EL (cell line): Measurements from ENCODE around the gene PODNL1.
"Not testable (repeated sequence)": the region's sequence is repeated elsewhere in the genome, so short reads cannot be mapped to it uniquely, and the experiment has no call there.

Experiments
- DNase-seq: peaks from one replicate; pipeline ENCODE4 v3.0.0-alpha.2; 2016

Gene PODNL1, protein sequence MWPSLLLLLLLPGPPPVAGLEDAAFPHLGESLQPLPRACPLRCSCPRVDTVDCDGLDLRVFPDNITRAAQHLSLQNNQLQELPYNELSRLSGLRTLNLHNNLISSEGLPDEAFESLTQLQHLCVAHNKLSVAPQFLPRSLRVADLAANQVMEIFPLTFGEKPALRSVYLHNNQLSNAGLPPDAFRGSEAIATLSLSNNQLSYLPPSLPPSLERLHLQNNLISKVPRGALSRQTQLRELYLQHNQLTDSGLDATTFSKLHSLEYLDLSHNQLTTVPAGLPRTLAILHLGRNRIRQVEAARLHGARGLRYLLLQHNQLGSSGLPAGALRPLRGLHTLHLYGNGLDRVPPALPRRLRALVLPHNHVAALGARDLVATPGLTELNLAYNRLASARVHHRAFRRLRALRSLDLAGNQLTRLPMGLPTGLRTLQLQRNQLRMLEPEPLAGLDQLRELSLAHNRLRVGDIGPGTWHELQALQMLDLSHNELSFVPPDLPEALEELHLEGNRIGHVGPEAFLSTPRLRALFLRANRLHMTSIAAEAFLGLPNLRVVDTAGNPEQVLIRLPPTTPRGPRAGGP

DNA sequence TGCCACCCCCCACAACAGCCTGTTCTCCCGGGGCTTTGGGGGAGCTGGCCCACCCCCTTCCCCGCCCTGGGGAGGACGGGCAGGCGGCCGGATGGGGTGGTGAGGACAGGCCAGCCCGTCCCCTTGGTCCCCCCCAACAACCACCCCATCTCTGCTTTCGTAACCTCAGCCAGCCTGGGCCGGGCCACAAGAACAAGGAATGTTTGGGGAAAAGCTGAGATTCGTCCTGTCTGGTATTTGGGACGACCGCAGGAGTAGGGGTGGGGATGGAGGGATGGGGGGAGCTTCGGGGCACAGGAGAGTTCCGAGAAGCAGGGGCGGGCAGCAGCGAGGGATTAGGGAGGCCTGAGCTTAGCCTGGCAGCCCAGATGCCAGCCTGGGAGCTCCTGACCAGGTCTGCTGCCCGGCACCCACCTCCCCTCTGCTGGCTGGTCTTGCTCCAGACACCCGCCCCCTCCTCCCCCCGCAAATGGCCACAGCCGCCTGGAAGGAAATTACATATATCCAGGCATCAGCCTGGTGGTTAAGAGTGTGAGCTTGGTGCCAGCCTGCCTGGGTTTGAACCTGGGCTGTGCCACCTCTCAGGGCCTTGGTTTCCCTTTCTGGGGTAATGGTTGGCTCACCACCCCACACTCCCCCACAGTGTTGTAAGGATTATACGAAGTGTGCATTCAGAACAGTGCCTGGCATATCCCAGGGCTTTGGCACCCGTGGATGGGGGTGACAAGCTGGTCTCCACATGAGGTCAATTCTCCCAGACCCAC, at the start of gene PODNL1:
TSS of gene PODNL1 (minus strand) at position 117 of the 764 bp plus-strand sequence. CDS start 236 bp downstream, outside the sequence.
- DNase-seq, result peak; percentile 79

DNA sequence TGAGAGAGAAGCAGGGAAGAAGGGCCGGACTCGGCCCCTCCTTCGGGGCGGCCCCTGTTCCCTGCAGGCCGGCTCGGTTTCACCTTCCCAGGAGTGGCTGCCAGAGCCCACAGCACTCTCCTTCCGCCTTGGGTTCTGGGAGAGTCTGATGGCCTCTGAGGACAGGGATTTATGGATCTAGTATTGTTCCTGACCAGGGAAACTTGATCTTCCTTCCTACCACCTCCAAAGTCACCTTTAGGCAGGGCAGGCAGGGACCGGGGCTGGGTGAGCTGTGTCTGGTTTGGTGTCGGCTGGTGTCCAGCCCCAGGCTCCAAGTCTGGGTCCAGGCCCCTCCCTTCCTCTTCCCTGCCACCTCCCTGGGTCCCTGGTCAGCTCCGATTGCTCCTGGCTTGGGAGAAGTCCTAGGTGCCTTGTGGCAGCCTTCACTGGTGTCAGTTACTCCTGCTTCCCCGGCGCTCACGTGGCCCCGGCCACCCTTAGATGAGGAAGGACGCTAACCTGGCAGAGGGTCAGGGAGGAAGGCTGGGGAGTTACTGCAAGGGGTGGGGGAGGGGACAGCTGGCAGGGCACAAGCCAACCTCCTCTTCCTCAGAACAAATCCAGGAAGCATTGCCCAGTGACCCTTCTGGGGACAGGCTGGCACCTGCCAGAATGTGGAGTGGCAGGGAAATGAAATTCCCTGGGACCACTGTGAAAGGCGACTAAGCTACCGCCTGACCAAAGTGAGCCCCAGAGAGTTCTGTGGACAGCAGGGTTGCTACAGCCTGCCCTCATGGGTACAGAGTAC, 49.1 kb upstream of the PODNL1 start:
- DNase-seq, result no peak

DNA sequence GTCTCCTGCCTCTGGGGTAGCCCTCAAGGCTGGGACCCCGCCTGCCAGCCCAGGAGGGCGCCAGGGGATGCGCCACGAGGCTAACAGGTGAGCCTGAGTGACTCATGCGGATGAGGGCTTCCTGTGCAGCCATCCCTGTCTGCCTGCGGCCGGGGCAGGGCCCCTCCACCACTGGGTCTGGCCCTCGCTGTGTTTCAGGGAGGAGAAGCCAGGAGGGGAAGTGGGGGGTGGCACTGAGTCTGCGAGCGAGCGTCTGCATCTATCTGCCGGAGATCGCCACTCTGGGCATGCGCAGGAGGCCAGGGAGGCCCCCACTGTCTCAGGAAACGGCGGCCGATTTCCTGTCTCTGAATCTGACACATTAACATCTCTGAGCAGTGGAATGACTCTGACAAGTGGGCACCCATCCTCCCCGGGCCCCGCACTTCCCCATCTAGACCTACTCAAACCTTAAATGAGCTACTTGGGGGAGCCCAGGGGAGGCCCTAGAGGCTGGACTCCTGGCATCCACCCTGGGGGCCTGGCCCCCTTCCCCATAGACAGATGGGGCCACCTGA, 48.2 kb upstream of the PODNL1 start:
- peak; percentile 88 for DNase-seq

DNA sequence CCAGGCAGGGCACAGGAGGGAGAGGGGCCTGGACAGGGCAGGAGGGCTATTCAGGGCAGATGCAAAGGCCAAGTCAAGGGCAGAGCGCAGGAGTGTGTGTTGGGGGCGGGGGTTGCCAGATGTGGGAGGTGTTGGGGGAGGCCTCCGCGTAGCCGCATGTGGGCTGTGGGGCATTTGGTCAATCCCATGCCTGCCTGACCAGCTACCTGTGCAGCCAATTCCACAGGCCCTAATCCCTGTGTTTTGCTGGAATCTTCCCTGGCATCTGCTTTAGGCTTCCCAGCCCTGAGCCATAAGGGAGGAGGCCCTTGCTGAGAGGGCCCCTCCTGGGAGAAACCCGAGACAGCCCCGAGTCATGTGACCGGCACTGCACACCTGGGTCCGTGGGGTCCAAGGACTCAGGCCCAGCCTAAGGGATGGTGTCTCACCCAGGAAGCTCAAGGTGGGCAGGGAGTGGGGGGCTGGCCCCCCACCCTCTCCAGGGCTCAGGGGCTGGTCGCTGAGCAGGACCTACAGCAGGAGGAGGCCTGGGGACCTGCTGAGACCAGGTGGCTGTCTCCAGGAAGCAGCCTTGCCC, 47.6 kb upstream of the PODNL1 start:
- no peak for DNase-seq

DNA sequence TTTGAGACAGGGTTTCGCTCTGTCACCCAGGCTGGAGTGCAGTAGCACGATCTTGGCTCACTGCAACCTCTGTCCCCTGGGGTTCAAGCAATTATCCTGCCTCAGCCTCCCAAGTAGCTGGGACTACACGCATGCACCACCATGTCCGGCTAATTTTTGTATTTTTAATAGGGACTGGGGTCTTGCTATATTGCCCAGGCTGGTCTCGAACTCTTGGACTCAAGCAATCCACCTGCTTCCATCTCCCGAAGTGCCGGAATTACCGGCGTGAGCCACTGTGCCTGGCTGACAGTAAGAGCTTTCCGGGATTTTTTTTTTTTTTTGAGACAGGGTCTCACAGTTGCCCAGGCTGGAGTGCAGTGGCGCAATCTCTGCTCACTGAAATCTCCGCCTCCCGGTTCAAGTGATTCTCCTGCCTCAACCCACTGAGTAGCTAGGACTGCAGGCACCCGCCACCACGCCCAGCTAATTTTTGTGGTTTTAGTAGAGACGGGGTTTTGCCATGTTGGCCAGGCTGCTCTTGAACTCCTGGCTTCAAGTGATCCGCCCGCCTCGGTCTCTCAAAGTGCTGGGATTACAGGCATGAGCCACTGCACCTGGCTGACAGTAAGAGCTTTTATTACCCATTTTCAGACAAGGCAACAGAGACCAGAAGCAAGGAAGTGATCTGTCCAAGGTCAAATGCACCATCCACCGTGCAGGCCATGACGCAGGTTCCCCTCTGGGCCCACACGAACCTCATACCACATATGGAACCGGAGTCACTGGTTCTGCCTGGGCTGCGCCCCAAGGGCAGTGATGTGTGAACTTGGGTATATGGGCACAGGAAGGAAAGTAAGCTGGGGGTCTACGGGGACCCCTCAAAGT, 46.9 kb upstream of the PODNL1 start:
- no peak for DNase-seq

DNA sequence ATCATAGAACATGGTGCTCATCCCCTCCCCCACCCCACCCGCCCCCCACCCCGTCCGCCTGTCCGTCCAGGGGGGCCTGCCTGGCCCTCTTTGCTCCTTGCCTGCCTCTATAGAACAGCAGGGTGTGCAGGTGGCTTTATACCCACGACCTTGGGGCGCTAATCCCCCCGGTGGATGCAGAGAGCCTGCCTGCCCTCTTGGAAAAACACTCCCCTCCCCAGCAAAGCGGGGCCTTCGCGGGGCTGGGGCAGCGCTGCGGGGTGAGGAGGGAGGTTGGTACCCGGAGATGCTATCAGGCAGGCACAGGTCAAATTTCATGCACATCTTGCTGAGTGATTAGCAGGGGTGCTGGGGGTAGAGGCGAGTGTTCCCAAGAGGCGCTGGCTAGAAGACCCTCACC, 46.0 kb upstream of the PODNL1 start:
- DNase-seq, result no peak

DNA sequence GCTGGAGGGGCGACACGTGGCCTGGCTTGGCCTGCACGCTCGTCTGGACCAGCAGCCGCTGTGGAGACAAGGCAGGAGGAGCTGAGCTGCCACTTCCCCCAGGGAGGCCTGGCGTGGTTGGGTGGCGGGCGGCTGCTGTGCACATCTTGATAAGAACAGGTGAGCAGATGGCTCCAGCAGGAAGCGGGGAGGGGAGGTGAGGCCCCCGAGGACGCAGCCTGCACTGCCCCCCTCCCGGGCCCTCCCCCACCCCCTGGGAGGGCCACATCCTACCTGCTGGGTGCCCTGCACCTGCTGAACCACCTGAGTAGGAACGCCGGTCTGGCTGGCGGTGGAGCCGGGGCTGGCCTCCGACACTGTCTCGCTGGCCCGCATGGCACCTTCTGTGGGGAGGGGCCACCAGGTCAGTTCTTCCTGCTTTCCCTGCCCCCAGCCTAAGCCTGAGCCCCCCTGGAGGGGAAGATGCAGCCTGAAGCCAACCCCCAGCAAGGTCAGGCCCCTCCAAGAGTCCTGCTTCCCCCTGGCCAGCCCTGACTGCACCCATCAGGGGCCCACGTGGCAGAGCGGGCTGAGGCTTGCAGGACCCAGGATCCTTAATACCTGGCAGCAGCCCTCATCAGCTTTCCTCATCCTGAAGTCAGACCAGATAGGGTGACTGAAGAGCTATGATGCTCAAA, 45.1 kb upstream of the PODNL1 start:
- no peak for DNase-seq

DNA sequence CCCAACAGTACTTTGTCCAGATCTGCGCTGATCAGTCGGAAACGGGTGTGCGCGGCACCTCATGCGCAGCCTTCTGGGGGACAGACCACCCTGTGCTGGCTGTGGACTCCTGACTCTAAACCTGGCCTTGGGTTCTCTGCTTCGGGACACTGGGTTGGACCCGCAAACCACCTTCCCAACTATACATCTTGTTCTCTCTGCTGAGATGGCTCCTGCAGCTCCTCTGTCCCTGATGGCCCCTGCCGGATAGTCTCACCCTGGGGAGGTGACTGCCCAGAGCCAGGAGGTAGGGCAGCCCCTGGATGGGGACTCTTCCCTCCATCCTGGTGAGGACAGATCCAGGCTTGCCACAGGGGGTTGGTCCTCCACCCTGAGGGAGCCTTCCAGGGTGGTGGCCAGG, 44.6 kb upstream of the PODNL1 start:
- DNase-seq, result no peak

DNA sequence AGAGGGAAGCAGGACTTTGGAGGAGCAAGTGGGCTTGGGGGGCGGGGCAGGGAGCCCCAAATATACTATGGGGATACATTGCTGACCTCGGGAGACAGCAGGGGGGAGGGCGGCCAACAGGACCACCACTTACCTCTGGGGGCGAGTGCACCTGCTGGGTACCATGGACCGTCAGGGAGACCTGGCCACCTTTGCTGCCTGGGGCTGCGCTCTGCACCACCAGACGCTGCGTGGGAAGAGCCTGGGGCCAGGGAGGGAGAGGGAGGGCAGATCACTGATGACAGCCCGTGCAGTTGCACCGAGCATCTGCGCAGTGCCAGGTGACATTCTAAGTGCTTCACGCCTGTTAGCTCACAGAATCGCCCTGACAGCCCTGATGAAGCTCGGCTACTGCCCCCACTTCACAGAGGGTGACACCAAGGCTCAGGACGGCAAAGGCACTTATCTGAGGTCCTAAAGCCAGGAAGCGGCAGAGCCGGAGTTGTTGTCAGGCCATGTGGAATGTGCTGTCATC, 43.8 kb upstream of the PODNL1 start:
- DNase-seq, result no peak

DNA sequence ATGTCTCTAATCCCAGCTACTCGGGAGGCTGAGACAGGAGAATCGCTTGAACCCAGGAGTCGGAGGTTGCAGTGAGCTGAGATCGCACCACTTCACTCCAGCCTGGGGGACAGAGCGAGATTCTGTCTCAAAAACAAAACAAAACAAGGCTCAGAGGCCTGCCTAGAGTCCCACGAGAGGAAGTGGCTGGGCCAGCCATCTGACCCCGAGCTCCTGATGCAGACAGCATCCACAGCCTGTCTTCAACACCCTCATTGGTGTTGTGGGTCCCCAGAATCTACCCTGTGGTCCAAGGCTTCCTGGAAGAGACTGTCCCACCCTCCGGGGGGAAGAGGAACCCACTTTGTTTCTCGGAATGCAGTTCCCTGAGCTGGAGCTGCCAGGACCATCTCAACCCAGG, 43.2 kb upstream of the PODNL1 start:
- DNase-seq, result no peak

DNA sequence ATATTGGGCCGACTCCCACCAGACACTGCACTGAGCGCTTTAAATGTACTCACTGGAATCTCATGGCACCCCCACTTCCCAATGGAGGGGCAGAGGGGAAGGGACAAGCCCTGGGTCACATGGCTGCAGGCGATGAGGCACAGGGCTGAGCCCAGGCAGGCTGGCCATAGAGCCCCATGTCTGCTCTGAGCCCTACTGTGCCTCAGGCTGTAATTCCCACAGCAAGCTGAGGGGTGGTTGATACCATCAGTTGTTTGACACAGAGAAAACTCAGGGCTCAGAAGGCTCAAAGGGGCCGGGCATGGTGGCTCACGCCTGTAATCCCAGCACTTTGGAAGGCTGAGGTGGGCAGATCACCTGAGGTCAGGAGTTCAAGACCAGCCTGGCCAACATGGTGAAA, 42.8 kb upstream of the PODNL1 start:
- no peak for DNase-seq

DNA sequence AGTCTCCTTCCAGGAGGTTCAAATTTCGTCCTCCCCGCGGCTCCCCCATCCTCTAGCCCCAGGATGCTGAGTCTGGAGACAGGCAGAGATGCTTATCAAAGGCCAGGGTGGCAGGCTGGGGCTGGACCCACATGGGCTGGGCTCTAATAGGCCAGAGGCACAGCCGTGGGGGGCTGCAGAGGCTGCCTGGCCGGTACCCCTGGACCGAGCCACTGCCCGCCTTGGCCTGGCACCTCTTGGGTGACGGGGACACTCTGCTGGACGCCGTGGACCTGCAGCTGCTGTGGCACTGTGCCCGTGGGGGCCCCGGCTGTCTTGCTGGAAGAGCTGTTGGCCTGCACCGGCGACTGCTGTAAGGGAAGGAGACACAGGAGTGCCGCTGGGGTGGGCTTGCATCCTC, 42.1 kb upstream of the PODNL1 start:
- no peak for DNase-seq

DNA sequence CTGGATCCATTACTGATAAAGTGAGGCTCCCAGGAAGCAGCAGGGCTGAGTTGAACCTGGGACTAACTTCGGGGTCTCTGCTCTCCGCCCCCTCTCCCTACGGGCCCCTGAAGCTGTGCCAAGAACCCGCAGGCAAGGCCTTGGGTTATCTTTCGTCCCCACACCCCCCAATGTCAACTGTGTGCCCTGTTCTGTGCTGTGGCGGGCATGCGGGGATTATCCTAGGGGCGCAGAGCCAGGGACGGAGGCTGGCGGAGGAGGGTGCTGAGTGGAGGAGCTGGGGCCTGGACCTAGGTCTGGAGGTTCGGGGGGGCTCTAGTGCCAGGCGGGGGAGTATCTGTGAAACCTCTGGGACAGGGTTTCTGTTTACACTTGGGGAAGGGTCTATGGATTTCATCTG, 41.5 kb upstream of the PODNL1 start:
- no peak for DNase-seq

DNA sequence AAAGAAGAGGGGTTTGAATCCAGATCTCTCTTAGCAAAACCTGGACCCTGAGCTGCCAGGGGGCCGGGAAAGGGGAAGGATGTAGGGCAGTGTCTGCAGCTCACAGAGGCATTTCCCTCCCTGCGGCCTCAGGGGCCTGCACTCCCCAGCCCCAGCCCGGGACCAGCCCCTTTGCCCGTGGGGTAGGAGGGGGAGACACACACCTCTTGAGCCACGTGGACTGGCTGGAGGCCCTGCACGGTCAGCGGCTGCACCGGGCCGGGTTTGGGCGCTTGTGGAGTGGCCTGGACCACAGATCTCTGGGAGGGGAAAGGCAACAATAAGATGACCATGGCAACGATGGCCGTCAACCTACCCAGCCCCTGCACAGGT, 41.0 kb upstream of the PODNL1 start:
- no peak for DNase-seq

DNA sequence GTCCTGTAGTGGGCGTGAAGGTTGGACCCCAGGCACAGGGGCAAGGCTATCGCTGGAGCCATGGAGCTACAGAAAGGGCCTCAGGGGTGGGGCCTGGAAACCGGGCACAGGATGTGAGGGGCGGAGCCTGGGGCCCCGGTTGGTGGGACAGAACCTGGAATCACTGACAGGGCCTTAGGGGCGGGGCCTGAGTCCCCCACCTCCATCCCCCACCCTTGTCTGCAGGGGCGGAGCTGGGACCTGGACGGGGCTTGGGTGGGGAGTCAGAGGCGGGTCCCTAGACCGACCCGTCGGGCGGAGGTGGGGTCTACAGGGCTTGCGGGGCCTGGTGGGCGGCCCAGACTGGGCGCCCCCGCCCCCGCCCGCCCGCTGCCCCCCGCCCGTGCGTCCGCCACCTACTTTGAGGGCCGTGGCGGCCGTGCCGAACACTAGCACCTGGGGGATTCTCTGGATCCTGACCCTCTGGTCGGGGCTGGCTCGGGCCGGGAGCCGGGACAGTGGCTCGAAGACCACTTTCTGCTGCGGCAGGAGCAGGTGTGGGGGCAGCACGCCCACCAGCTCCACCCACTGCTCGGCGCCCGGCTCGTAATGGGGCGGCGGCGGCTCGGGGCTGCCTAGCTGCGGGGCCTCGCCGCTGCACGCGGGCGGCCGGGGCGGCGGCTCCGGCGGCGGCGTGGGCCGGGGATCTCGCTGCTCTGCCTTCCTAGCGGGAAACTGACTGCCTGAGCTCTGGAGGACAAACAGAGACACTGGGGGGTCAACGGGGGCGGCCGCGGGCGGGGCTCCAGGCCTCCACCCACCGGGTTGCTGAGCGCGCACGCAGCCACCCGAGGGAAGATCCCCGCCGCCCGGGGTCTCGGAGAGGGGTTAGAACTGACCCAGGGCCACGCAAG, 40.4 kb upstream of the PODNL1 start:
- DNase-seq, result no peak

DNA sequence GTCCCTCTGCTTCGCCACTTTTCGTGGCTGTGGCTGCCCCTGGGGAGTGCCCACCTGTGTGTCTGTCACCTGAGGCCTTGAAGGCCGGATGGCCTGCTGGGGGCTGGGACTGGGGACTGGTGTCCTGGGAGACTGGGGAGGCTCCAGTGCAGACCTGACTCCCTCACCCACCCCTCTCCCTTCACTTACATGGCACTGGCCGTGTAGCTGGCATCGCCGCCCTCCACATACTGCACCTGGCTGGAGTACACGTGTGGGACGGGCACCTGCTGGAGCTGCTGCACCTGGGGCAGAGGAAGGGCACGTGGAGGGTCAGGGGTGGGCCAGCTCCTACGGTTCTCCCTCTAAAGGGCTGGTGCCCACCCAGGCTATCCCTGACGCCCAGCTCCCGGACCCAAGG, 39.6 kb upstream of the PODNL1 start:
- no peak for DNase-seq

DNA sequence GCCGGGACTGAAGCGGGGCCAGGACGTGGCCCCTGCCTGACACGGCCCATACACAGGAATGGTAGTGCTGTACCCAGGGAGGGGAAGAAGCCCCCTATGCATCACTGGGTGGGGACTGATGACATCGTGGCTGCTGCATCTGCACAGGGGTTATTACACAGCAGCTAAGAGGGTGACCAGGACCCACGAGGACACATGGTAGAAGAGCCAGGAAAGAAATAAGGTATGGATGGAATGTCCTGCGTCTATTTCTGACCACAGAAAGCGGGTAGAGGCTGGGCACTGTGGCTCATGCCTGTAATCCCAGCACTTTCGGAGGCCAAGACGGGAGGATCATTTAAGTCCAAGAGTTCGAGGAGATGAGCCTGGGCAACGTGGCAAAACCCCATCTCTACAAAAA, 38.2 kb upstream of the PODNL1 start:
- peak; percentile 44 for DNase-seq

DNA sequence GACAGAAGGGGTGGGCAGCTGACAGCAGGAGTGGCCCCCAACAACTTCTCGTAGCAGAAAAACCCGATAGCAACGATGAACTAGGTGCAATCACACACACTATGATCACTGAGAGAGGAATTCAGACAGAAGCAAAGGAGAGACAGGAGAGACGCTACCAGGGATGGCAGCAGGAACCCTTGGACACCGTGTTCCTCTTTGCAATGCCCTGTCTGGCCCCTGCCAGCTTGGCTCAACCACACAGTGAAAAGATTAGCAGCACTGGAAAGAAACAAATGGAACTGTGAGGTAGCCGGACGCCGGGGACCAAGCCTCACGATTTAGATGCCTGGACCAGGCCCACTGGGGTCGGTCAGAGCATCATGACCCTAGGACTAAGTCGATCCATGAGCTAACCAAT, 37.7 kb upstream of the PODNL1 start:
- DNase-seq, result no peak

DNA sequence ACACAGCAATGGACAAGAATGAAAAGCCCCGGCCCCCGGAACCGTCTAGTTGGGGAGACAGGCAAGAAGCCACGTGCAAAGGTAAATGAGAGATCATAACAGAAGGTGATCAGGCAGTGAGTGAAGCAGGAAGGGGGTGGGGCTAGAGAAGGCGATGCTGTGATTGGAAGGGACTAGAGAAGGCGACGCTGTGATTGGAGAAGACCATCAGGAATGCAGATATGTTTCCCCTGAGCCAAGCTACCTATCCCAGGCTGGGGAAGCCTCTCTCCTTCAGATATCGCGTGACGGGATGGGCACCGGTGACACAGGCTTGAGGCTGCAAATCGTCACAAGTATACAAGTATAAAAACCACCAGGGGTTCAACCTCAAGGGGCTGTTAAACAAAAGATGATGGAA, 35.9 kb upstream of the PODNL1 start:
- DNase-seq, result no peak

DNA sequence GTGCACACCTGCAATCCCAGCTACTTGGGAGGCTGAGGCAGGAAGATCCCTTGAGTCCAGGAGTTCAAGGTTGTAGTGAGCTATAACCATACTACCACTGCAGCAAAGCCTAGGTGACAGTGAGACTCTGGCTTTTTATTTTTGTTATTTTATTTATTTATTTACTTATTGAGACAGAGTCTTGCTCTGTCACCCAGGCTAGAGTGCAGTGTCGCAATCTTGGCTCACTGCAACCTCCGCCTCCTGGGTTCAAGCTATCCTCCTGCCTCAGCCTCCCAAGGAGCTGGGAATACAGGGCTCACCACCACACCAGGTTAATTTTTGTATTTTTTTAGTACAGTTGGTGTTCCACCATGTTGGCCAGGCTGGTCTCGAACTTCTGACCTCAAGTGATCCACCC, 35.3 kb upstream of the PODNL1 start:
- DNase-seq, result not testable (repeated sequence)
